Panc1 (cell line): Measurements from ENCODE around the gene ERO1B. TPM values are rescaled to one million over a fixed set of nuclear protein-coding genes. Genes with fewer than 3 reads are reported as not detected.

Source experiments
- ATAC-seq: fragments of 200-7000 bp; cut with Tn5 transposase; 2 replicates; pipeline ENCODE4 v1.9.1; 2020; ENCODE audit warnings: mild to moderate bottlenecking, moderate library complexity
- BruUV-seq: library from RNA; stranded (reverse); fragments of 400-500 nt; replicated peaks from 2 replicates; lab custom pipeline; 2021; lab: Mats Ljungman, UMichigan
- CTCF ChIA-PET: fragments of 300-600 bp; sonication (Branson Sonifier 250); formaldehyde crosslinking; loops from one replicate; lab custom pipeline; 2022; ENCODE audit warnings: antibody characterized with exemption; lab: Charles Lee
- POLR2A ChIA-PET: fragments of 300-600 bp; sonication (Branson Sonifier 250); formaldehyde crosslinking; loops from one replicate; lab custom pipeline; 2022; ENCODE audit warnings: antibody characterized with exemption; lab: Charles Lee
- DNase-seq: peaks from one replicate; pipeline ENCODE4 v3.0.0-alpha.2; 2010; ENCODE audit warnings: low read depth, low spot score
- H3K27ac ChIP-seq: 2 replicates; pipeline ENCODE4 v1.5.1; 2011; ENCODE audit warnings: mild to moderate bottlenecking, low read length, inconsistent platforms
- H3K27me3 ChIP-seq: fragments of 200-500 bp; sonication (Bioruptor generic); 2 replicates; pipeline ENCODE4 v1.6.0; 2014; ENCODE audit warnings: low read length, inconsistent platforms; ENCODE audit not compliant: control insufficient read depth, insufficient read depth
- H3K36me3 ChIP-seq: fragments of 200-500 bp; sonication (Bioruptor generic); 2 replicates; pipeline ENCODE4 v1.5.1; 2014; ENCODE audit warnings: inconsistent platforms, mild to moderate bottlenecking, low read length, moderate library complexity; ENCODE audit not compliant: control insufficient read depth, insufficient read depth
- H3K4me1 ChIP-seq: 2 replicates; pipeline ENCODE4 v1.5.1; 2011; ENCODE audit warnings: inconsistent platforms, mild to moderate bottlenecking, low read length, moderate library complexity; ENCODE audit not compliant: control insufficient read depth, insufficient read depth
- H3K4me3 ChIP-seq, 2 experiments: 2 replicates each; pipeline ENCODE4 v1.5.1; 2011 to 2012; ENCODE audit warnings: low read depth in 2 of 2, low read length in 2 of 2, mild to moderate bottlenecking in 2 of 2, inconsistent platforms in 1 of 2, moderate library complexity in 1 of 2
- H3K9me3 ChIP-seq: fragments of 200-500 bp; sonication (Bioruptor generic); 2 replicates; pipeline ENCODE4 v1.5.1; 2014; ENCODE audit warnings: low read depth, mild to moderate bottlenecking, inconsistent platforms, low read length, moderate library complexity; ENCODE audit not compliant: control insufficient read depth, insufficient read depth
- CTCF ChIP-seq: fragments of 450-650 bp; IDR thresholded peaks from 2 replicates; pipeline ENCODE4 v1.5.1; 2017; ENCODE audit warnings: mild to moderate bottlenecking
- POLR2AphosphoS5 ChIP-seq: IDR thresholded peaks from 2 replicates; pipeline ENCODE4 v1.6.1; 2012; ENCODE audit warnings: mild to moderate bottlenecking, low read depth, low read length, moderate library complexity
- REST ChIP-seq, 2 experiments: IDR thresholded peaks; 2 replicates each; pipeline ENCODE4 v1.6.1; 2011 to 2012; ENCODE audit warnings: low read depth in 2 of 2, control low read depth in 1 of 2, low read length in 1 of 2, mild to moderate bottlenecking in 1 of 2, moderate library complexity in 1 of 2; ENCODE audit not compliant: insufficient read depth in 1 of 2
- SIN3A ChIP-seq: IDR thresholded peaks from 2 replicates; pipeline ENCODE4 v1.6.1; 2012; ENCODE audit warnings: low read depth, mild to moderate bottlenecking, low read length, moderate library complexity, borderline replicate concordance; ENCODE audit not compliant: insufficient read depth
- TCF7L2 ChIP-seq: IDR thresholded peaks from 2 replicates; pipeline ENCODE4 v1.6.1; 2011; ENCODE audit warnings: mild to moderate bottlenecking, low read depth, low read length, inconsistent platforms
- in situ Hi-C: cut with HindIII; loops from 2 replicates; pipeline ENCODE4 v1.10.0; 2016; ENCODE audit warnings: low sequenced_read_pairs, low pct_unique_long_range_greater_than_20kb
- intact Hi-C: fragments of 100-400 bp; cut with micrococcal nuclease; formaldehyde crosslinking; loops from one replicate; pipeline ENCODE4 v1.10.0; 2022; ENCODE audit not compliant: unreplicated experiment
- total RNA-seq: library from RNA; stranded (reverse); gene quantifications from one replicate; pipeline ENCODE4 v1.2.1, GENCODE V29; 2021; ENCODE audit not compliant: unreplicated experiment

Gene ERO1B
- total RNA-seq, 1 experiment from 2014 or later, result 19.9 TPM

GRCh38 chr1:236261898-236262297 is 19.9 kb downstream of the ERO1B start:
- ATAC-seq (no peak), DNase-seq (no peak)
- no peaks in the 10 kb centered on the region for H3K36me3 ChIP-seq
- no peak overlapping the region for H3K4me3 ChIP-seq
- H3K27ac ChIP-seq, result no peak overlapping the region
- POLR2A ChIA-PET, result no interaction called here
- no peaks in the 10 kb centered on the region for H3K27me3 ChIP-seq
- H3K4me1 ChIP-seq, result no peaks in the 10 kb centered on the region
- intact Hi-C loops (no loop called here), in situ Hi-C loops (no loop called here)
- no peaks in the 10 kb centered on the region; the same call in 1 of the 2 replicates for H3K9me3 ChIP-seq
- TF ChIP-seq POLR2AphosphoS5, result no peak
- no peak for TF ChIP-seq TCF7L2
- TF ChIP-seq CTCF, result no peak
- TF ChIP-seq SIN3A, result no peak
- no peak for TF ChIP-seq REST (IDR thresholded peaks at IDR 0.05; ENCODE audit: insufficient read depth in 1 of 2, low read depth in 2 of 2, low read length in 1 of 2)
- CTCF ChIA-PET, result no interaction called here
- BruUV-seq, result no TSS peak

- CTCF ChIA-PET, result no interaction called here
- no peak for ATAC-seq
- Histone ChIP-seq H3K4me1 (no peaks in the 10 kb centered on the region), H3K4me3 (no peak overlapping the region), H3K27ac (no peak overlapping the region), H3K36me3 (no peaks in the 10 kb centered on the region), H3K9me3 (no peaks in the 10 kb centered on the region; the same call in 1 of the 2 replicates), H3K27me3 (no peaks in the 10 kb centered on the region)
- TF ChIP-seq CTCF, result no peak
- no peak for TF ChIP-seq SIN3A
- no peak for TF ChIP-seq REST (IDR thresholded peaks at IDR 0.05; ENCODE audit: insufficient read depth in 1 of 2, low read depth in 2 of 2, low read length in 1 of 2)
- TF ChIP-seq TCF7L2, result no peak
- no peak for TF ChIP-seq POLR2AphosphoS5
- DNase-seq, result no peak
- in situ Hi-C loops (no loop called here), intact Hi-C loops (no loop called here)
- no TSS peak for BruUV-seq
- POLR2A ChIA-PET, result no interaction called here
Observed at GRCh38 chr1:236261033-236261432, 20.7 kb downstream of the ERO1B start.
